A673 (cell line): ENCODE results near the gene ORC1.

Experiments
- EZH2 ChIP-seq: fragments of 200-600 bp; sonication (generic); IDR thresholded peaks from 2 replicates; pipeline ENCODE4 v1.6.1; 2017; ENCODE audit warnings: borderline replicate concordance, low read depth, mild to moderate bottlenecking, mixed read lengths, antibody characterized with exemption, low read length; ENCODE audit not compliant: poor library complexity, severe bottlenecking
- TF ChIP-seq, protein P1 (sequence below): fragments of 300-800, 200-600 bp; sonication (generic); conservative IDR thresholded peaks from 2 replicates; pipeline ENCODE4 v1.5.1; 2017; ENCODE audit warnings: low read depth, mild to moderate bottlenecking, antibody characterized with exemption, low read length, moderate library complexity, mixed read lengths

DNA sequence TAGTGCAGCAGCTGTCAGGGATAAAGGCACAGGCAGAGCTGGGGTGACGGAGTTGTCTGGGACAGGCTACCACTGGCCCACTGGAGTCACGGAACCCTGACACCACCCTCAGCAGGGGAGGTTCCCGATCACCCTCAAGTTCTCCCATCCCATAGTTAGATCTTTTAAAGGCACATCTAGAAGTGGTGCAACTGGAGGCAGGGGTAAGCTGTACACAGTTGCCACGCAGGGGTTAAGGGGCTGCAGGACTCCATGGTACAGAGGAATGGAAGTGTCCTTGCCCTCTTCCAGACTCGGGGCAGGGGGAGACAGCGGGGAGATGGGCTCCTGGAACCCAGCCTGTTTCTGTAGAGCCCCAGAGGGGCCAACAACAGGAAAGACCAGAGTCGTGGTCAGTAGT is 51.5 kb downstream of the ORC1 start:
- TF ChIP-seq, protein P1, sequence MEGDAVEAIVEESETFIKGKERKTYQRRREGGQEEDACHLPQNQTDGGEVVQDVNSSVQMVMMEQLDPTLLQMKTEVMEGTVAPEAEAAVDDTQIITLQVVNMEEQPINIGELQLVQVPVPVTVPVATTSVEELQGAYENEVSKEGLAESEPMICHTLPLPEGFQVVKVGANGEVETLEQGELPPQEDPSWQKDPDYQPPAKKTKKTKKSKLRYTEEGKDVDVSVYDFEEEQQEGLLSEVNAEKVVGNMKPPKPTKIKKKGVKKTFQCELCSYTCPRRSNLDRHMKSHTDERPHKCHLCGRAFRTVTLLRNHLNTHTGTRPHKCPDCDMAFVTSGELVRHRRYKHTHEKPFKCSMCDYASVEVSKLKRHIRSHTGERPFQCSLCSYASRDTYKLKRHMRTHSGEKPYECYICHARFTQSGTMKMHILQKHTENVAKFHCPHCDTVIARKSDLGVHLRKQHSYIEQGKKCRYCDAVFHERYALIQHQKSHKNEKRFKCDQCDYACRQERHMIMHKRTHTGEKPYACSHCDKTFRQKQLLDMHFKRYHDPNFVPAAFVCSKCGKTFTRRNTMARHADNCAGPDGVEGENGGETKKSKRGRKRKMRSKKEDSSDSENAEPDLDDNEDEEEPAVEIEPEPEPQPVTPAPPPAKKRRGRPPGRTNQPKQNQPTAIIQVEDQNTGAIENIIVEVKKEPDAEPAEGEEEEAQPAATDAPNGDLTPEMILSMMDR, result no peak
- TF ChIP-seq EZH2, result no peak
